ENCODE measurements around the gene ZDHHC20.
"Not testable (repeated sequence)": the region's sequence is repeated elsewhere in the genome, so short reads cannot be mapped to it uniquely, and the experiment has no call there.

ZDHHC20 gene

DNA sequence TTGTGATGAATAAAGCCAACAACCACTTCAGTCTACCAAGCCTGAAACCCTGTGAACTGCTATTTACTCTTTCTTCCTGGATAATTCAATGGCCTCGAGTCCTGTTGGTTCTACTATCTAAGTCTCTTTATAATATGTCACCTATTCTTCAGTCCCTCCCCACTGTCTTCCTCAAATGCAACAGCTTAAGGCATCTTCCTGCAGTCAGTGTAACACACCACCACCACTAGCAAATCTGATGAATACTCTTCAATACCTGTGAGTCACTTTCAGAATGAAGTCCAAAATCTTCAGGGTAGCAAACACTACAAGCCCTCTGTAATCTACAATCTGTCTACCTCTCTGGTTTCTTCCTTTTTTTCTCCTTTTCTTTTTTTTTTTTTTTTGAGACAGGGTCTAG is 32.9 kb downstream of the ZDHHC20 start:
- TF ChIP-seq, protein P1, sequence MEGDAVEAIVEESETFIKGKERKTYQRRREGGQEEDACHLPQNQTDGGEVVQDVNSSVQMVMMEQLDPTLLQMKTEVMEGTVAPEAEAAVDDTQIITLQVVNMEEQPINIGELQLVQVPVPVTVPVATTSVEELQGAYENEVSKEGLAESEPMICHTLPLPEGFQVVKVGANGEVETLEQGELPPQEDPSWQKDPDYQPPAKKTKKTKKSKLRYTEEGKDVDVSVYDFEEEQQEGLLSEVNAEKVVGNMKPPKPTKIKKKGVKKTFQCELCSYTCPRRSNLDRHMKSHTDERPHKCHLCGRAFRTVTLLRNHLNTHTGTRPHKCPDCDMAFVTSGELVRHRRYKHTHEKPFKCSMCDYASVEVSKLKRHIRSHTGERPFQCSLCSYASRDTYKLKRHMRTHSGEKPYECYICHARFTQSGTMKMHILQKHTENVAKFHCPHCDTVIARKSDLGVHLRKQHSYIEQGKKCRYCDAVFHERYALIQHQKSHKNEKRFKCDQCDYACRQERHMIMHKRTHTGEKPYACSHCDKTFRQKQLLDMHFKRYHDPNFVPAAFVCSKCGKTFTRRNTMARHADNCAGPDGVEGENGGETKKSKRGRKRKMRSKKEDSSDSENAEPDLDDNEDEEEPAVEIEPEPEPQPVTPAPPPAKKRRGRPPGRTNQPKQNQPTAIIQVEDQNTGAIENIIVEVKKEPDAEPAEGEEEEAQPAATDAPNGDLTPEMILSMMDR (IDR thresholded peaks at IDR 0.05; ENCODE audit: borderline replicate concordance, insufficient read depth, low read depth, low read length) = no peak
- H3K4me3 ChIP-seq (ENCODE audit: low read depth, low read length) = no peak overlapping the region

DNA sequence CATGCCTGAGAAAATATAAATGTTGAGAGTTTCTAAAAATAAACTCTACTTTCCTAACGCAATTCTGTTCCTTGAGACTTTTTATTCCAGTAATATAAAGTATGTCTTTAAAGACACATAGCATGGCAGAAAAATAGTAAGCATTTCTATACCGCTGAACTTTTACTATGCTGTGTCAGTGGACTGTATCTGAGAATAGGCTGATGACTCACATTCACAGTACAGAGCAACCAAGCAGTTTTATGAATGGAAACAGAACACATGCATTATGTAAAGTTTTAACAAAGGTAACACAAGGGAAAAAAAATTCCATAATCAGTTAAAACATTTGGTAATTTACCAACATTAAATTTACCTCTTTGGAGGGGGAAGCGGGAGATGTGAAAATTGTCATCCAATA is 38.4 kb downstream of the ZDHHC20 start:
- TF ChIP-seq, protein P1 (IDR thresholded peaks at IDR 0.05; ENCODE audit: borderline replicate concordance, insufficient read depth, low read depth, low read length) = no peak
- H3K4me3 ChIP-seq (ENCODE audit: low read depth, low read length) = no peak overlapping the region

DNA sequence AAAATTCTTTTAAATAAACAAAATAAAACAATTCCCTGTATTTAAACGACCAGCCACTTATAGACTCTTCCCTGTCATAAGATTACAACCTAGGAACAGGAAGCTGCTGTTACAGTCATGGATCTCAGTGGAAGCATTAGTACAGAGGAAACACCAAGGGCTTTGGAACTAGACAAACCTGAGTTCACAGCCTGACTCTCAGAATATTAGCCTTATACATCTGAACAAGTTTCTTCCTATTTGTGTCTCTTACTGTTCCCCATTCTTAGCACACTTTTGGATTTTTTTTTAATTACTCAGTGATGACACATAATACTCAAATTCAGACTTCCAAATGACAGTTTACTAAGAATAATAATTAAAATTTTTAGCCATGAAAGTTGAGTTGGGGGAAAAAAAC is 46.1 kb downstream of the ZDHHC20 start:
- H3K4me3 ChIP-seq (ENCODE audit: low read depth, low read length) = no peak overlapping the region
- TF ChIP-seq, protein P1 (IDR thresholded peaks at IDR 0.05; ENCODE audit: borderline replicate concordance, insufficient read depth, low read depth, low read length) = no peak

DNA sequence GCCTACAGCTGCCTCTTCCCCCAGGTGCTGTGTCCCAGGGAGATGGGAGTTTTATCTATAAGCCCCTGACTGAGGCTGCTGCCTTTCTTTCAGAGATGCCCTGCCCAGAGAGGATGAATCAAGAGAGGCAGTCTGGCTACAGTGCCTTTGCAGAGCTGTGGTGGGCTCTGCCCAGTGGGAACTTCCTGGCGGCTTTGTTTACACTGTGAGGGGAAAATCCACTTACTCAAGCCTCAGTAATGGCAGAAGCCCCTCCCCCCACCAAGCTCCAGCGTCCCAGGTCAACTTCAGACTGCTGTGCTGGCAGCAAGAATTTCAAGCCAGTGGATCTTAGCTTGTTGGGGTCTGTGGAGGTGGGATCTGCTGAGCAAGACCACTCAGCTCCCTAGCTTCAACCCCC is 48.6 kb downstream of the ZDHHC20 start:
- not testable (repeated sequence) for H3K4me3 ChIP-seq (ENCODE audit: low read depth, low read length)

DNA sequence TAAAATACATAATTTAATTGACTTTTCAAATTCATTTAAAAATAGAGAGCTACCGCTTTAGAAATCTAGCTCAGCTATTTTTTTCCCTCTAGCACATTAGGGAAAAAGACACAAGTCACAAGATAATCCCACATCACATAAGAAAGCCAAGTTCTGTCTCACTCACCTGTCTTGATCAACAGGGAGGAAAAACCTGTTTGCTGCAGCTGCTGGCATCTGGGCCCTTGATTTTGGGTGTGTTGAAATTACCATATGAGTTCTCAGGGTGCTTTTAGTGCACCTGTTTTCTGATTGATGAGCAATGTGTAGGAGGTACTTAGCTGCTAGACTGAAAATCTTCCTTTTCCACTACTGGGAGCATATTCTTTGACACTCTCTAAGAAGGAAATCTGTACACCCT is 53.8 kb downstream of the ZDHHC20 start:
- H3K4me3 ChIP-seq (ENCODE audit: low read depth, low read length) = no peak overlapping the region
- TF ChIP-seq, protein P1 (IDR thresholded peaks at IDR 0.05; ENCODE audit: borderline replicate concordance, insufficient read depth, low read depth, low read length) = no peak

DNA sequence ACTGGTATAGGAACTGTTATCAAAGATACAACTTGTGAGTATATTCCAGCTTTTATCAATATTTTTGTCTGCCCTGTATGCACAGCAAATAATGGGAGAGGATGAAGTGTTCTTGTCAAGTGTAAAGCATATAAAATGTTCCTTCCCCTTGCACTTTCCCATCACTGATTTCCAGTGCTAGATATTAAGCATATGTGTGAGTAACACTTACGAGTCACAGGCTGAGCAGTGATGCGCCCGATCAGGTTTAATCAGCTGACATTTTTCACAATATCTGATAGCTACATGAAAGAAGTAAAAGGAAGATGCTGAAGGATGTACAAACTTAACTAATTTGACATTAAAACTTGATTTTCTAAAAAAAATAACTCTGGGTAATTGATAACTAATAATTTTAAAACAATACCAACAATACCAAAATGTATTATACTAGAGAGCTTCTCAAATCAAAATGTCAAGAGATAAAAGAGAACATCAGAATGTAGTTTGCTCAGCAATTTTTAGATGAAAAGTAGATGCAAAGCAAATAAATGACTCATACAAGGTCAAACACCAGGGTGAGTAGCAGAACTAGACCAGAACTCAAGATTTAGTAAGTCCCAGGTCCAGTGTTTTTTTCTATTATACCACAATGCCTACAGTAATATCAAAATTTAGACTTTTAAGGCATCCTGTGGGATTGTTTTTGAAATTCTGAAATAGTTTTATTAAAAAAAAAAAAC is 56.4 kb downstream of the ZDHHC20 start:
- H3K4me3 ChIP-seq (ENCODE audit: low read depth, low read length) = no peak overlapping the region
- TF ChIP-seq, protein P1 (IDR thresholded peaks at IDR 0.05; ENCODE audit: borderline replicate concordance, insufficient read depth, low read depth, low read length) = no peak

DNA sequence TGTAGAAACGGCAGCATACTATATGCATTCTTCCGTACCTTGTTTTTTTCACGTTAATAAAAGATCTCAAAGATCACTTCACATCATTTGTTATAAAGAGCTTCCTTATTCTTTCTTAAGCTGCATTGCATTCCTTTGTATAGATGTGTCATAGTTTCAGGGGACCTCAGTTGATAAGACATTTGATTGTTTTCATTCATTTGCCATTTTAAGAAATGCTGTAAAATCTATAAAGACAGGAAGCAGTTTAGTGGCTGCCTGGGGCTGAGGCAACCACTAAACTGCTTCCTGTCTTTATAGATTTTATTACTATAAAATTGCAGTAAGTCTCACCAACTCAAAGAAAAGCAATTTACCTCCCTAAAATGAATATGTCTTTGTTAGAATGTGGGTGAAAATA is 59.4 kb downstream of the ZDHHC20 start:
- no peak overlapping the region for H3K4me3 ChIP-seq (ENCODE audit: low read depth, low read length)
- TF ChIP-seq, protein P1 (IDR thresholded peaks at IDR 0.05; ENCODE audit: borderline replicate concordance, insufficient read depth, low read depth, low read length) = no peak
